HG03060 (cell line): Measurements from ENCODE around the gene FILIP1.
A peak's percentile ranks its signal among the peaks of the same experiment; 100 is the strongest.

ENCODE experiments used
- ATAC-seq: cut with Tn5 transposase; IDR thresholded peaks from one replicate; pipeline ENCODE4 v1.9.1; 2021; ENCODE audit warnings: low read depth, moderate number of reproducible peaks; ENCODE audit not compliant: unreplicated experiment

FILIP1 gene

DNA sequence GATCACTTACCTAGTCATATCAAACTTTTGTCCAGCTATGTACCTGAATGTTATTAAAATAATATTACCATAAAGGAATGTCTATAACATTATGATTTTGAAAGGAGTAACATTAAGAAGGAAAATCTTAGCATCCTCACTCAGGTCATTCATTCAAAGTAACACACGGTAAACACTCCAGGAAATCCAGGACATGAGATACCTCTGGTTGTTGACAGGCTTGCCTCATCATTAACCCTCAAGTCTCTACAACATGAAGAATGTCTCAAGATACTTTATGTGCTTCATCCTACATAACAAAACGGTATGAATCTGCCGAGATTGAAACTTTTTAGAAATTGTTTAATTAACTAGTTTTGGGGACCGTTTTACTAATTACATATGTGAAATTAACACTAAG, 690 bp upstream of the FILIP1 start:
- no peak for ATAC-seq

DNA sequence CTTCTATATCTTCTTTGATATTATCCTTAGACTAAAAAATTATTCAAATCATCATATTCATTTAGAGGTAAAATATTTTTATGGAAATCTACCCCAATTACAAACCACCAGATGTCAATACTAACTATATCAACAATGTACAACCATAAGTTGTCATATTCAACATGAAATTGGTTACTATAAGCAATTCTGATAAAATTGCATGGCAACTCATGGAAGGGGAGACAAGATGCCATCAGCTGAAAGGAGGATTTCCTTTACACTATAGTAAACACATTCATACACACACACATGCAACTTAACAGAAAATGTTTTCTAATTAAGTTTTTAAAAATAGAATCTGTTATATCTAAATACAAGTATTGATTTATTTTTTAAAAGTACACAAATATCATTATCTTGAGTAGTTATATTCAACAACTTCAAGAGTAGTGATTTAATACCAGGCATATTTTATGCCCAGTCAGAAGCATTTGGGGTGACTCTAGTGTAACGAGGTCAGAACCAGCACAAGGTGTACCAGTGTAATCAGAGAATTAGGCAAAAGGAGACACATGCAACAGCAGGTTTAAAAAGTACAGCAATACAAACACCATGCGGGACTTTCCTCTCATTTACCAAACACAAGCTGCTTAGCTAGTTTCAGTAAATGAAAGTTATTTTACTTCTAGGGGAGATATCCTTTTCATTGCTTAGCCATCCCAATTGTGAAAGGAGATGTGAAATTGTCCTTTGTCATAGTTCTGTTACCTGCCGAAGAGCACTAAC, 1.0 kb downstream of the FILIP1 start:
- no peak for ATAC-seq

DNA sequence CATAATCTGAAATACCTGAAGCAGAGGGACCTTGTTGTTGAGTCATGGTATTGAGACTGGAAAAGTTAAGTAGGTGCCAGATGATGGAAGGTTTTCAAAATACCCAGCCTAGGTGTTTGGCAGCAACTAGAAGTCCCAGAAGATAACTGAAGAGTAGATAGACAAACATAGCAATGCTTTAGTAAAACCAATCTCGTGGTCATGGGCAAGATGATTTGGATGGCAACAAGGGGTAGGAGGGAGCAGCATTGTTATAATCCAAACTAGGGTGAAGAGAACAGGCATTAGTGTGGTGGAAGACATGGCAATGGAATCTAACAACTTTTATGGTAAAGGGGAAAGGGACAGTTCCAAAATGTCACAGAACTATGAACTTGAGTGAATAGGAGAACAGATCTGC, 2.3 kb downstream of the FILIP1 start:
- no peak for ATAC-seq

DNA sequence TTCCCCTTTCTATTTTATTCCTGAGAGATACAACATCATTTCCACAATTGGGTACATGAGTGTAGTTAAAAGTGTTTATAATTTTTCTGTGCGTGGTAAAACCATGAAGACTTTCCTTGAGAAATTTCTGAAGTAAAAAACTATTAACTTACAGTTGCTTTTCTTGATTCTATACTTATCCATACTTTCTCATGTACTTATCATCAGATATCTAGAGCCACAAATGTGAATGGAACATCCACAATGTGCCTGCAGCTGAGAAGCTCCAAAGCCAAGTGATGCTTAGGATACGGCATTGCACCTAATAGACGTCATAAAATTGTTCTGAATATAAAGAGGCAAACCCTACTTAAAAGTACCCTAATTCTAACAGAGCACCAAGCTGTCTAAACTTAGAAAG, 2.9 kb downstream of the FILIP1 start:
- ATAC-seq = no peak

DNA sequence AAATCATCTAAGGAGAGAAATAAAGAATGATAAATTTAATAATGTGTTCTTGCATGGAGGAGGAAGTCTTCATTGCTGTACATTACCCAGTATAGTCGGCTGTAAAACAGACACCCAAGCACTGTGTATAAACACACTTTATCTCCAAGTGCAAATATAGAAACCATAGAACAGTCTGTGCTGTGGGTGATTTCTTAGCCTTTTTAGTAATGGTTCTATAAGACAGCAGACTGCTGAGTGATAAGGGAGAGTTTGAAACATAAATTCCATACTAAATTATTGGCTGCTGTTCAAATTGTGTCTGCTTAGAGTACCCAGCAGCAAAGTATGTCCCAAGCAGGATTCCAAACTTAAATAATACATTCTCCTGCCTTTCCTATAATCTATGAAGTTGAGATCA, 4.6 kb downstream of the FILIP1 start:
- ATAC-seq = no peak

DNA sequence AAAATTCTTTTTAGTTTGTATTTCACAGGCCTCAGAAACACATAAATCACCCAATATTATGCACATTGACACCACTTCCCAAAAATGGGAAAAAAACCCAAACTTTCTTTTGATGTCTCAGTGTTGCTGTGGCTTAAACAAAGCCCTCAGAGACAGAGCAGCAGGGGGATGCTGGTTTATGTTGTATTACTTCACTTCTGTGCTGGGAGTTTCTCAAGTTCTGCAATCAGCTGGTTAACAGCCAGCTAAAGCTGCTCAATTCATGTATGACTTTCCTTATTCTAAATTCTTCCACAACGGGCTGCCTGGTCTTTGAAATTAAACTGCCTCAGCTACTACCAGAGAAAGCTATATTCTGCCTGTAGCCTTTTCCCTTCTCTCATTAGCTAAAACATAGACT, 5.6 kb downstream of the FILIP1 start:
- ATAC-seq = no peak

DNA sequence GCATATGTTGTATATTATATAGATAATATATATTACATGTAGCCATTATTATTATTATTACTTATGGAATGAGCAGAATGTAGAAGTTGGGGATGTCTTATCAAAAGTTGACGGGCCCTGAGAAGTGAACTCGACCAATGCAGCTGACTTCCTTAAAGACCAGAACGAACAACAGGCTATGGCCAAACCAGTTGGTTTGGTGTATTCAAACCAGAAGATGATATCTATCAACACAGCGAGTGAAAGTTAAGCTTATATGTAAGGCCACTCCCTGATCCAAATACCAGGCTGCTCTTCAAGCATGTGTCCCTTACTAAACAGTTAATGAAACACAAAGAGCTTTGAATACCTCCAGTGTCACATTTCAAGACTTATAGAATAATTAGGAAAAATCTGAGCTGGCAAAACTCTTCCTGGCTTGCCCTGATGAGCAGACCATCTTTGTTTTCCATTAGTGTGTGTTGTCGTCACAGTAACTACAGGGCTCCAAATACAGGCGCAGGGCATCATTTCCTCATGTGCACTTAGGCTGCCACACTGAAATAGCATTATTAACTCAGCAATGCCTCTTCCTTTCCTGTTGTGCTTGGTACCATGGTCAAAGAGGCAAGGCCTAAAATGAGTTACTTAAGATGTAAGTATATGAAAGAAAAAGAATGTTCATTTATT, 6.6 kb downstream of the FILIP1 start:
- no peak for ATAC-seq

DNA sequence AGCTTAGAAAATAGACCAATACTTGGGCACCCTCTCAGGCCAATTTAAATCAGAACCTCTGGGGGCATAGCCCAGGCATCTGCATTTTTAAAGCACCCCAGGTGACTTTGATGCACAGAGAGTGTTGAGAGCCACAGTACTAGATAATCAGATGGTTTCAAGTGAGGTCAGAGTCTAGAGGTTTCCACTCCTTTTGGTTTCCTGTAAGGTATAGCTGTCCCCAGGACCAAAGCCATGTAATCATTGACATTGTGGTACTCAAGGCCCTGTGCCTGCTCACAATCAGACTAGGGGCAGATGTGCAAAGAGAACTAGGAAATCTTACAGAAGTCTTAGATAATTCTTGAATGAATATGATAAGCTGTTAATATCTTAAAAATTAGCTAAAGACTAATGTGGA, 9.1 kb downstream of the FILIP1 start:
- peak; percentile 57 for ATAC-seq

DNA sequence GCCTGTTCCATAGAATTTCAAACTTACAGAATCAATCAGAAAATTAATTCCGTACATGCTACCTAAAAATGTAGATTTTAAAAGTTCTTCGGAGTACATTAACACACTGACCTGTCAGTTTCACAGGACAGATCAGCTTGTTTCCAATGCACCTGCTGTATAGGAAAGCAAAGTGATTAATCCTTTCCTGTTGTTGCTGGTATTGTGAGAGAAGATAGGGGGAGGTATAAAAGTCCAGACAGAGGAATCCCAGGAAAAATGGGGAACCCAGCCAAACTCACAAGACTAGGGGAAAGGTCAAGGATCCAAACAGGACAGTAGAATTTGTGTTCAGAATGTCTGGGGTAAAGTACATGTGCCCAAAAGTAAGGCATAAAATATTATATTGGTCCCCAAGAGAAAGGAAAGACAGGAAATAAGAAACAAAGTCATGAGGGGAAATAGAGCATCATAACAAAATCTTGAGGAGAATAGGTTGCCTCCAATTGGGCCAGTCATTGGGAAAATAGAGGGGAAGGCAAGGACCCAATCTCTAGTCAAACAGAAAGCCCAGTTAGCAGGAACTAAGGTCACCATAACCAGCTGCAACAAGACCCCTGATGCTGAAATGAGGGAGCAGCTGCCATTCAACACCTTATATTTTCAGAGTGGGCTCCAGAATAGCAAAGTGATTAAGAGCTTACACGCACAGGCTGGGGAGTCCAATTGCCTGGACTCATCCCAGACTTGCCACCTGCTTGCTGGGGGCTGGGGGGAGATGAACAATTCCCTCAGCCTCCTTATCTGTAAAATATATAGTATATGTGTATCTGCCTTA, 10.3 kb downstream of the FILIP1 start:
- ATAC-seq = no peak

DNA sequence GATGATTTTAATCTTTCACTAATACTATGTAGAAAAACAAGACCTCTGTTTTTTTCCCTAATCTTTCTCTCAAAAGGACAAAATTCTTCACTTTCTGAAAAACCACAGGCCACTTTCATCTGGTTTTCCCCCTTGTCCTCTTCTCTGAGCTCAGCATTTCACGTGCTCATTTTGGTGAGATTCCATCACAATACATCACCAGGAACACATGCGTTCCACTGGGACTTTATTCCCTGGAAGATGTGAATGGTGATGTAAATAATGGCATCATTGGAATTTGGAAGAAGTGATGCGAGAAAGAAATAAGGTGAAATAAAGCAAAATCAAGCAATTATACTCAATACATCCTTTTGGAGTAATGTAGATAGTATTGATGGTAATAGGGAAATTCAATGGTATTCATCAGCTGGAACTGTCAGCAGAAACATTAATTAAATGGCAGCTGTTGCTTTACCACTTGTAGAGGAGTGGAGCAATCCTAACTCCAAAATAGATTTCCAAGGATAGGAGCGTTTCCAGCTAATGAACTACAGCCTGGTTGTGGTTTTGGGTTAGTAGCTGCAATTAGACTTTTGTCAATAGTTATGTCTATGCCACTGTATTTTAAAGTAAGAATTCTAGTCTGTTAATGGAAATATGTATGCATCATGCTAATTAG, 11.5 kb downstream of the FILIP1 start:
- ATAC-seq = no peak

DNA sequence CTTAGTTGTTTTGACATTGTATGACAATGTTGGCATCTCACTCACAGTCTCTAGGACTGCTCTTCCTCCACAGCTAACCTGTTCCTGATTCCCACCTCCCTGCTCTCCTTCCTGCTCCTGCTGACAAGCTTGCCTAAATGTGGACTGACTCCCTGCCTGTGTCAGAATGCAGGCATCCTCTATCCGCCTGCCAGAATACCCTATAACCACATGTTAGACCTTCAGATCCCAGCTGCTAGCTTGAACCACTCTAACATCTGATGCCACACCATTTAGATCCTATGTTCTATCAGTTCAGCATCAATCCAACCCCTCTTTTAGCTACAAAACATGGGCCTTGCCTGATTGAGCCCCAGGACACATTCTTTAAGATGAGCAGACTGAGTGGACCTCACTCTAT, 12.2 kb downstream of the FILIP1 start:
- no peak for ATAC-seq

DNA sequence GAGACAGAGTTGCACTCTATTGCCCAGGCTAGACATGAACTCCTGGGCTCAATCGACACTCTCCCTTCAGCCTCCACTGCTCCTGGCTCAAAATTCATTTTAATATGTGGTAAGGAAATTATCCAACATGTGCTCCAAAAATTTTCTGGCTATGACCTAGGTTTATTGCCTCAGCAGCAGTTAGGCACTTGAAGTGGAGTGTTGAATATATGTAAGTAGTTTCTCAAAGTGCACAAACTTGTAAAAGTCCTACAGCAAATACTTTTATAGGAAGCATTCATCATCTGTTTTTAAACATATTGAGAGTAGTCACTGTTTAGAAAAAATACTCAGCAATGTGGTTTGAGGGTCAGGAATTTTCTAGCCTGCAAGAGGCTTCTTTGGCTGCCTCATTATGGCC, 13.2 kb downstream of the FILIP1 start:
- no peak for ATAC-seq

DNA sequence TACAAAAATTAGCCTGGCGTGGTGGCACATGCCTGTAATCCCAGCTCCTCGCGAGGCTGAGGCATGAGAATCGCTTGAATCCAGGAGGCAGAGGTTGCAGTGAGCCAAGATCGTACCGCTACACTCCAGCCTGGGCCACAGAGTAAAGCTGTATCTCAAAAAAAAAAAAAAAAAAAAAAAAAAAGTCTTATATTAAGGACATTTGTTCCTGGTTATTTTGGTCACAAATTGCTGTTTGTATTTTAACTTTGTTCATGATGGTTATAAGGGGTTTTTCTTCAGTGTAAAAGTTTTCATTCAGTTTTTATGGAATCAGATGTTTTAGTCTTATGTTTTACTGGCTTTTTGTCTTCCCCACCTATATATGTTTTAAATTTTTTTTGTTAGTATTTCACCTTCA, 13.9 kb downstream of the FILIP1 start:
- ATAC-seq = no peak

DNA sequence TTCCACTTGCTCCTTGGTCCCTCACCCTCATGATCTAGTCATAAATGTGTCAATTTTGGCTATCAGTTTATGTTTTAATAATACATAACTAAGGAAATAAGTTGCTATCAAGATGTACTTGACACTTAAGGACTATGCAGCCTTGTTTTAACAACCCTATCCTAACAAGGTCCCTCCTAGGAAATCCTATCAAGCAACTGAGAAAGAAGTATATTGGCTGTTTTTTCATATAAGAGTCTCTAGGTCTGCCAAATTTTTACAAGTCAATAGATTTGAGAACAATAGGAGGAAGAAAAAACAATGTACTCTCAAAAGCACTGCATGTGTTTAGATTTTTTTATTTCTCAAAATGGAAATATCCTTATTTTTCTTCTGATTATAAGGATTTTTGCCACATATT, 14.7 kb downstream of the FILIP1 start:
- ATAC-seq = no peak

DNA sequence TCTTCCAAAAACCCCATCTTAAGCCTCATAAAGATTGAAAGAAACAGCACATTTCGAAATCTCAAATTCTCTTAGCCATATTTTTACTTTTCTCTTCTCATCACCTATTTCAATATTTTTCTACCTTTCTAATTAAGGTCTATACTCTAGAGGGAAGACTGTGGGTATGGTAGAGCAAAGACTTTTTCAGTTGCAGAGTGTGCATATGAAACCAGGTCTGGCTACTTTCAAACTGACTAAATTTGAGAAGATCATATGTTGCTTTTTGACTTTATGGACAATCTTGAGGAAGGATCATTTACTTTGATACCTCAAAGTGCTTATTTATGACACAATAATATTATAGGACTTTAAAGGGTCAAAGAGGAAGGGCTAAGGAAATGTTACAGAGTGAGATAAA, 20.7 kb downstream of the FILIP1 start:
- ATAC-seq = no peak

DNA sequence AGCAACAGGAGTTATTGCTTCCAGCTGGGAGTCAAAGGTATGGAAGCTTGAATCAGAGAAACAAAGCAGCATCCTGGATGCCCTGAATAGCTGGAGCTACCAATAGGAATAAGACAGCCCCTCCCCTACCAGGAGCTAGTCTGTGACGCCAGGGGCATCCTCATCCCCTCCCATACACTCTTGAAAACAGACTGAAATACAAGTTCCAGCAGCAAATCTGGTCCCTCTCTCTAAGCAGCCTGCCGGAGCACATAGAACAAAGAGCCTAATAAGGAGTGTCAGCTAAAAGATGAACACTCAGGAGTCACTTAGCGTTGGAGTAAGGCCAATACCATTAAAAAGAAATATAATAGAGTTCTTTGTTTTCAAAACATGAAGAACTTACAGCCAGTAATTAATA, 25.6 kb downstream of the FILIP1 start:
- no peak for ATAC-seq

DNA sequence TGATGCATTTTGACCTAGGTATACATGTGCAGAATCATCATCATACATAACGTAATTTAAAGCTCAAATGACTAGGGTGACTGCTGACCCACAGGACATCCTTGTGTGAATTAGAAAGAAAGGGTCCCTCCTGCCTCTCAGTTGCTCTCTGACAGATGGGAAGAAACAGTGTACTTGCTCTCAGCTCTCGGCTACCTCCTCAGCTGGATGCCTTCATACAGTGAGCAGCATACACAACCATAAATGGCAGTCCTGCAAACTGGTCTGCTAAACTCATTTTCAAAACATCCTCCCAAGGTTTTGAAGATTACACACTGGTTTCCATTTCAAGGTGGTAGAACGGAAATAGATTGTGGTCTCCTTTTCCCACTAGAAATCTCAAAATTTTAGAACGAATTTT, 26.3 kb downstream of the FILIP1 start:
- no peak for ATAC-seq

DNA sequence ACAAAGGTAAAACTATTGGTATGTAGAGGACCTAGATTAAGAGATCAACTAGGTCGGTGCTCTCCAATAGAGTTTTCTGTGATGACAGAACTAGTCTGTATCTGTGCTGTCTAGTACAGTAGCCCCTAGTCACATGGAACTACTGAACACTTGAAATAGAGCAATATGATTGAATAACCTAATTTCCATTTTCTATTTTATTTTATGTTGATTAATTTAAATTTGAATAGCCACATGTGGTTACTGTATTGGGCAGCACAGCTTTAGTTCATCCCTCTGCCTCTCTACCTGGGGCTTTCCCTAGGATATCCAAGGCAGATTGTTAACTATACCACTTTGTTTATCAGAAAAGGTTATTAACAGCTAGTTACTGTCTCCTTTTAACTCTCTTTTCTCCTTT, 27.0 kb downstream of the FILIP1 start:
- ATAC-seq = no peak

DNA sequence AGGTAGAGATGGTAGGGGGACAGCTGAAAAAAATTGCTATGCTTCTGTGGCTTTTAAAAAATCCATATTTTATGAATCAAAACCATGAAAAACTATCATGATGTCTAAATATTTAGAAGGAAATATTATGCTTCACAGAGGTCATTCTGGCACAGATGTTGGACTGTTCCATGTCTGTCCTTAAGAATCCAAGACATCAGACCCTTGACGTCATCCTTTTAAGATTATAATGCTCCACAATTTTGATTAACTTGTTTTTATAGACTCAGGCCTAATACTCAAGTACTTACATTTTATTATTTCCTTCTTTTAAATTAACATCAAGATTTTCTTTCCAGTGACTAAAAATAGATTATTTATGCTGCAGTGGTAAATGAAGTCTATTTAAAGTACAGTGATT, 29.7 kb downstream of the FILIP1 start:
- no peak for ATAC-seq

DNA sequence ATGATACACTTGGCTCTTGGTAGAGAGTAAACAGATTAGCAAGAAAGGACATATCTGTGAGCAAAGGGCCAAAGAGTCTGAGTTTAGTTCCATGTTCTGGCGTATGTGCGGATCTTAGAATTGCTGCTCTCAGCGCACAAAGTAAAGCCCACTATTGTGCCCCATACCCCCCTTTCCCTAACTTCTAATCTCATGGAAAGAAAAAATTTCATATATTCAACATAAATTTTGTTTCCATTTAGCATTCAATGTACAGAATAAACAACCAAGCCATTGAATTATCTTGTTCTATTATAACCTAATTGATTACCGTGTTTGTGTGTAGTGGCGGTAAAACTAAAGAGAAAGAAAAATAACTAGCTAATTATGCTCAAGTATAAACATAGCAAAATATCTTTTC, 30.5 kb downstream of the FILIP1 start:
- ATAC-seq = no peak

DNA sequence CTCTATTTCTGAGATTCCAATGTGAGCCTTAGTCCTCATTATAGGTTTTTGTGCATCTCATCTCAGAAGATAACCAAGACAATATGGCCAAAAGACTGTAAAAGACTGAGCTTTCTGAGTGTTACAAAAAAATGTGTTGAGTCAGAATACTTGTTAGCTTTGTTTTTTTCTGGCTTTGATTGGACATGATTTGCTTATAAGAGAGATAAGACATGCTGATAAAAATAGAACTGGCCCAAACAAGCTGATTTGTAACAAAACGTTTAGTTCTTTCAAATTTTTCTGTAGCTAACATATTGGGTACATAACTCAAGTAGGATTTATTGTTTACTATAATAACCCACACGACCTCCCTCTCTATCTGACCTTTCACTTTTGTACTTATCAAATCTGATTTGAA, 32.9 kb downstream of the FILIP1 start:
- ATAC-seq = no peak
